ENCODE data around the gene HECW1.

Gene HECW1

GRCh38 chr7:43486634-43487033 lies 374.2 kb downstream of the HECW1 start:
- no peak overlapping the region for H3K4me3 ChIP-seq
- no peaks in the 10 kb centered on the region for H3K36me3 ChIP-seq
- no peaks in the 10 kb centered on the region for H3K9me3 ChIP-seq
- H3K27me3 ChIP-seq: no peaks in the 10 kb centered on the region
- intact Hi-C loops (cut with DNase I; ENCODE audit: low total_unique reads): no loop called here
- no peak for DNase-seq
- TF ChIP-seq CTCF (IDR thresholded peaks at IDR 0.05): no peak
- H3K4me1 ChIP-seq: peaks cover 0 to 13% (median under 1%) of the 10 kb centered on the region in 4 donors
- no peak overlapping the region for H3K27ac ChIP-seq

DNA sequence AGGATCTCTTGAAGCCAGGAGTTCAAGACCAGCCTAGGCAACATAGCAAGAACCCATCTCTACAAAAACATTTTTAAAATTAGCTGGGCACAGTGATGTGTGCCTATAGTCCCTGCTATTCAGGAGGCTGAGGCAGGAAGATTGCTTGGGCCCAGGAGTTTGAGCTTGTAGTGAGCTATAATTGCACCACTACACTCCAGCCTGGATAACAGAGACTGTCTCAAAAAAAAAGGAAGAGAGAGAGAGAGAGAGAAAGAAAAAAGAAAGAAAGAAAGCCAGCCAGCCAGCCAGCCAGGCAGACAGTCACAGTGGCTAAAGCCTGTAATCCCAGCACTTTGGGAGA lies 375.3 kb downstream of the HECW1 start:
- H3K27ac ChIP-seq: no peak overlapping the region
- no peak for TF ChIP-seq CTCF (IDR thresholded peaks at IDR 0.05)
- H3K27me3 ChIP-seq: no peaks in the 10 kb centered on the region
- H3K4me3 ChIP-seq: no peak overlapping the region
- peaks cover 0 to 22% (median 4%) of the 10 kb centered on the region in 4 donors for H3K4me1 ChIP-seq
- H3K36me3 ChIP-seq: no peaks in the 10 kb centered on the region
- H3K9me3 ChIP-seq: no peaks in the 10 kb centered on the region
- no peak for DNase-seq
- intact Hi-C loops (cut with DNase I; ENCODE audit: low total_unique reads): no loop called here

DNA sequence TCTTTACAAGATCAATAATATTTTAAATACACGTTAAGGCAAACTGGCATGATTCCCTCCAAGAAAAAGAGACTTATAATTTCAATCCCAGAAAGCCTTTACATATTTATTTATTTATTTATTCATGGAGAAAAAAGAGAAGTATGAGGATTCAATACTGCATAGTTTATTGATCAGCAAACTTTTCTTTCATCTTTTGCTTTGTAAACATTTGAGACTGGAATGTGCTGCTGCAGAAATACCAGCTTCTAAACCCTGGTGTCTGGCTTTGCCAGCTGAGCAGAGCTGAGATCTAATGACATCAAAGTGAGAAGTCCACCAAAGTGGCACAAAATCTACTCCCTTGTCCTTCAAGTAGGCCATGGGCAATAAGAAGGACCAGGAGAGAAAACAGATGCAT lies 376.8 kb downstream of the HECW1 start:
- no peaks in the 10 kb centered on the region for H3K36me3 ChIP-seq
- H3K9me3 ChIP-seq: no peaks in the 10 kb centered on the region
- H3K27ac ChIP-seq: no peak overlapping the region
- H3K4me1 ChIP-seq: peaks cover 0 to 22% (median 4%) of the 10 kb centered on the region in 4 donors
- no peak for DNase-seq
- H3K27me3 ChIP-seq: no peaks in the 10 kb centered on the region
- intact Hi-C loops (cut with DNase I; ENCODE audit: low total_unique reads): no loop called here
- TF ChIP-seq CTCF (IDR thresholded peaks at IDR 0.05): no peak
- H3K4me3 ChIP-seq: no peak overlapping the region

DNA sequence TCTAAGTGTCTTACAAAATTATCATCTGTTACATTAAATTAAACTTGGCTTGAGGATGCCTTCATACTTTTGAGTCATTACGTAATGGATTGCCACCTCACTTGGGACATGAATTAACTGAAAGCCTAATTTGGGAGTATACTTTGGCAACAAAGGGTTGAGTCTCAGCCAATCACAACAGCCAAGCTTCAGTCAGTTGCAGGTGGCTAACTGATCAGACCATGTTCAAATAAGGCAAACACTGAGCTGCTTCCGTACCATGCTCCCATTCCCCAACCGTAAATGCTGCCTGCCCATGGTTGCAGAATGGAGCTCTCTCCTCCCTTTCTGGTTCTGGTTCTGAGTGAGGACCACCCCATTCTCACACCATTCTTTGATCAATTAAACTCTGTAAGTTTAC lies 377.6 kb downstream of the HECW1 start:
- DNase-seq: no peak
- TF ChIP-seq CTCF (IDR thresholded peaks at IDR 0.05): no peak

GRCh38 chr7:43491123-43491522 lies 378.7 kb downstream of the HECW1 start:
- Histone ChIP-seq H3K4me1 (peaks cover 0 to 22% (median 4%) of the 10 kb centered on the region in 4 donors), H3K36me3 (no peaks in the 10 kb centered on the region), H3K4me3 (no peak overlapping the region), H3K27ac (no peak overlapping the region), H3K9me3 (no peaks in the 10 kb centered on the region), H3K27me3 (no peaks in the 10 kb centered on the region)
- intact Hi-C loops (cut with DNase I; ENCODE audit: low total_unique reads): no loop called here
- TF ChIP-seq CTCF (IDR thresholded peaks at IDR 0.05): no peak
- no peak for DNase-seq

More for the DNA sequence above, 377.6 kb downstream of the HECW1 start:
- H3K27ac ChIP-seq: no peak overlapping the region
- peaks cover 0 to 22% (median 4%) of the 10 kb centered on the region in 4 donors for H3K4me1 ChIP-seq
- H3K4me3 ChIP-seq: no peak overlapping the region
- intact Hi-C loops (cut with DNase I; ENCODE audit: low total_unique reads): no loop called here
- H3K9me3 ChIP-seq: no peaks in the 10 kb centered on the region
- no peaks in the 10 kb centered on the region for H3K36me3 ChIP-seq
- no peaks in the 10 kb centered on the region for H3K27me3 ChIP-seq

DNA sequence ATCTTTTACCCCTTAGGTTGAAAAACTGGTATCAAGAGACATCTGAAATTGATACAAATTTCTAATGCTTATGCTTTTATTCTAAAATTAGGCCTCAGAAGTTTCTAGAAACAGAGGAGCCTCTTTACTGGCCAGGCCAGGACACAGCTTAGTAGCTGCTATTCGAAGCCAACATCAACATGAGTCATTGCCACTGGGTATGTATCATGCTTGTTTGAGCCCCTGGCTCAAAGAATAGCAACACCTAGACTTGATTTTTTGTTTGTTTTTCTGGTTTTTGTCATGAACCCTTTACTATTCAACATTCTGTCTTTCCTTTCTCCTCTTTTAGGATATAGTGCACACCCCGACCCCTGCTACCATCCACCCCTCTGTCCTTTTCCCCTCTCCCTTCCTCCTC lies 379.5 kb downstream of the HECW1 start:
- no peaks in the 10 kb centered on the region for H3K9me3 ChIP-seq
- no peaks in the 10 kb centered on the region for H3K27me3 ChIP-seq
- DNase-seq: no peak
- H3K36me3 ChIP-seq: no peaks in the 10 kb centered on the region
- peaks cover 0 to 22% (median 4%) of the 10 kb centered on the region in 4 donors for H3K4me1 ChIP-seq
- intact Hi-C loops (cut with DNase I; ENCODE audit: low total_unique reads): no loop called here
- no peak overlapping the region for H3K27ac ChIP-seq
- no peak for TF ChIP-seq CTCF (IDR thresholded peaks at IDR 0.05)
- no peak overlapping the region for H3K4me3 ChIP-seq
